KOPT-K1 (cell line): ENCODE measurements around the gene PKD1.

Source experiments
- H3K27ac ChIP-seq: fragments of 200-600 bp; sonication (generic); 2 replicates; pipeline ENCODE4 v1.5.1; 2016; ENCODE audit warnings: antibody characterized with exemption, mild to moderate bottlenecking, low read depth, low read length; ENCODE audit not compliant: poor library complexity, severe bottlenecking
- H3K36me3 ChIP-seq: fragments of 200-600 bp; sonication (generic); 2 replicates; pipeline ENCODE4 v1.5.1; 2017; ENCODE audit warnings: antibody characterized with exemption, mild to moderate bottlenecking, low read length, moderate library complexity; ENCODE audit not compliant: insufficient read depth
- H3K9me3 ChIP-seq: fragments of 200-600 bp; sonication (generic); 2 replicates; pipeline ENCODE4 v1.5.1; 2017; ENCODE audit warnings: antibody characterized with exemption, low read length, mild to moderate bottlenecking; ENCODE audit not compliant: insufficient read depth, poor library complexity, severe bottlenecking

Gene PKD1

GRCh38 chr16:2078691-2079090, 57.0 kb downstream of the PKD1 start:
- peaks cover 46% of the 10 kb centered on the region for H3K36me3 ChIP-seq
- H3K27ac ChIP-seq: no peak overlapping the region
- no peaks in the 10 kb centered on the region for H3K9me3 ChIP-seq

DNA sequence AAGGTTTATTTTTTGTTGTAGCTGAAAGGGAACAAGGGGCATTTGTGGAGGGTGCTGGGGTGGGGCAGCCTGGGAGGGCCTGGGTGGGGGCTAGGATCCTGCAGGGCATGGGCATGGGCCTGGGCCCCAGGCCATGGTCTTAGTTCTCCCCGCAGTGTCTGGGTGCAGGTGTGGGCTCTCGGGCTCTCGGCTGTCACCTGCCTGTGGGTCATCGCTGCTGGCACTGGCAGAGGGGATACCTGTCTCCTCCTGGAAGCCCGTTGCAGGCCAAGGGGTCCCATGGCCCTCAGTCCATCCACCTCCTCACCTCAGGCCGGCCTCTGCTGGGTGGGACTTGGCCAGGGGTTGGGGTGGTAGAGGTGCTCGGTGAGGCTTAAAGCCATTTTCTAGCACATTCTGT, 57.6 kb downstream of the PKD1 start:
- Histone ChIP-seq H3K27ac (no peak overlapping the region), H3K9me3 (no peaks in the 10 kb centered on the region), H3K36me3 (peaks cover 46% of the 10 kb centered on the region; the same call in 1 of the 2 replicates)

GRCh38 chr16:2077696-2078095, 58.0 kb downstream of the PKD1 start:
- H3K27ac ChIP-seq: no peak overlapping the region
- H3K9me3 ChIP-seq: no peaks in the 10 kb centered on the region
- peaks cover 48% of the 10 kb centered on the region; the same call in 1 of the 2 replicates for H3K36me3 ChIP-seq

- Histone ChIP-seq H3K9me3 (no peaks in the 10 kb centered on the region), H3K27ac (no peak overlapping the region), H3K36me3 (peaks cover 48% of the 10 kb centered on the region; the same call in 1 of the 2 replicates)
These were observed 58.7 kb downstream of the PKD1 start for GRCh38 chr16:2077016-2077415.

GRCh38 chr16:2076072-2076865, 59.4 kb downstream of the PKD1 start:
- Histone ChIP-seq H3K36me3 (peaks cover 51% of the 10 kb centered on the region; the same call in 1 of the 2 replicates), H3K9me3 (no peaks in the 10 kb centered on the region), H3K27ac (no peak overlapping the region)

- H3K27ac ChIP-seq: no peak overlapping the region
- peaks cover 56% of the 10 kb centered on the region; the same call in 1 of the 2 replicates for H3K36me3 ChIP-seq
- no peaks in the 10 kb centered on the region for H3K9me3 ChIP-seq
These were observed 60.1 kb downstream of the PKD1 start for GRCh38 chr16:2075631-2076030.

GRCh38 chr16:2074071-2074470, 61.6 kb downstream of the PKD1 start:
- Histone ChIP-seq H3K9me3 (no peaks in the 10 kb centered on the region), H3K27ac (no peak overlapping the region), H3K36me3 (peaks cover 66% of the 10 kb centered on the region; the same call in 1 of the 2 replicates)

GRCh38 chr16:2072926-2073325, 62.8 kb downstream of the PKD1 start:
- Histone ChIP-seq H3K9me3 (no peaks in the 10 kb centered on the region), H3K27ac (no peak overlapping the region), H3K36me3 (peaks cover 76% of the 10 kb centered on the region; the same call in 1 of the 2 replicates)

- Histone ChIP-seq H3K36me3 (peaks cover 83% of the 10 kb centered on the region; the same call in 1 of the 2 replicates), H3K27ac (no peak overlapping the region), H3K9me3 (no peaks in the 10 kb centered on the region)
These were observed 64.1 kb downstream of the PKD1 start for GRCh38 chr16:2071454-2072202.

DNA sequence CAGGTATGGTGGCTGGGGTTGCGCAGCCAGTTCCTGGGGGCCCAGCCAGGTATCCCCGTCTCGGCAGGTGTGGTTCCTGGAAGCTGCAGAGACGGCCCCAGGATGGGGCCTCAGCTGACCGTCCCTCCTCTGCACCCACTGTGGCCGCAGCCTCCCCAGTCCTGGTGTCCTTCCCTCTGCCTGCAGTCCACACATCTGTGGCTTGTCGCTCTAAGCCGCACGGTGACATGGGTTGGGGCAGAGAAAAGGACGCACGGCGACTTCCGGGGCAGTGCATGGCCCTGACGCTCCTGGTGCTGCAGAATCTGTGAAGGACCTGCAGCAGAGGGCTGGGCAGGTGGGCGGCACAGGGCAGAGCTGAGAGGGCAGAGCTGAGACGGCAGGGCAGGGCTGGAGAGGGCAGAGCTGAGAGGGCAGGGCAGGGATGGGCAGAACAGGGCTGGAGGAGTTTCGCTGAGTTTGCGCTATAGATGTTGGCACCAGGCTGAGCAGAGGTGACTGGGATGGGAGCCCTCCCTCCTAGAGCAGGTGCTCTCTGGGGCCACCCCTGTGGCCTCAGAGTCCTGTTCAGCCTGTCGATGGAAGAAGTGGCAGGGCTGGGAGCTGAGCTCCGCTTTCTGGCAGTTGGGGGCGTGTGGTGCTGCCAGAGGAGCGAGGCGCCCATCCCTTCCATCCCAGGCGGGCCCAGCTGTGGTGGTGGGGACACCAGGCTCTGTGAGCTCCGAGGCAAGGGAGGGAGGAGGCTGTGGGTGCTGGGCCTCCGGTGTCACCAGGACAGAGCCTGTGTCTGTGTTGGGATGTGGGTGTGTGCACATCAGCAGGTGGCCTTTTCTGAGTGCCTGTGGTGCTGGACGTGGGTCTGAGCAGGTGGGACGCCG, 64.9 kb downstream of the PKD1 start:
- no peak overlapping the region for H3K27ac ChIP-seq
- no peaks in the 10 kb centered on the region for H3K9me3 ChIP-seq
- peaks cover 81% of the 10 kb centered on the region; the same call in 1 of the 2 replicates for H3K36me3 ChIP-seq

DNA sequence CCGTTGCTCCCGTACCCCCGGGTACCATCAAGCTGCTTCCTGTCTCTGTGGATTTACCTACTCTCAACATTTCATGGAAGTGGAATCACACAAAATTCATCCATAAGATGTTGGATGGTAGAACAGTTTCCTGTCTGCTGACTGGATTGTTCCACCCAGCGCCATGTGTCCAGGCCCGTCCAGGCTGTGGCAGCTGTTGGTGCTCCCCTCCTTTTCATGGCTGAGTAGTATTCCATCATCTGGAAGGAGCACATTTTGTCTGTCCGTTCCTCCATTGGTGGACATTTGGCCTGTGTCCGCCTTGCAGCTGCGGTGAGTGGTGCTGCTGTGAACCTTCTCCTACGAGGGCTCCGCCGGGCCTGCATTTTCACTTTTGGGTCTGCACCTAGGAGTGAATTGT, 69.6 kb downstream of the PKD1 start:
- H3K27ac ChIP-seq: no peak overlapping the region
- no peaks in the 10 kb centered on the region for H3K9me3 ChIP-seq
- peaks cover 74% of the 10 kb centered on the region; the same call in 1 of the 2 replicates for H3K36me3 ChIP-seq

DNA sequence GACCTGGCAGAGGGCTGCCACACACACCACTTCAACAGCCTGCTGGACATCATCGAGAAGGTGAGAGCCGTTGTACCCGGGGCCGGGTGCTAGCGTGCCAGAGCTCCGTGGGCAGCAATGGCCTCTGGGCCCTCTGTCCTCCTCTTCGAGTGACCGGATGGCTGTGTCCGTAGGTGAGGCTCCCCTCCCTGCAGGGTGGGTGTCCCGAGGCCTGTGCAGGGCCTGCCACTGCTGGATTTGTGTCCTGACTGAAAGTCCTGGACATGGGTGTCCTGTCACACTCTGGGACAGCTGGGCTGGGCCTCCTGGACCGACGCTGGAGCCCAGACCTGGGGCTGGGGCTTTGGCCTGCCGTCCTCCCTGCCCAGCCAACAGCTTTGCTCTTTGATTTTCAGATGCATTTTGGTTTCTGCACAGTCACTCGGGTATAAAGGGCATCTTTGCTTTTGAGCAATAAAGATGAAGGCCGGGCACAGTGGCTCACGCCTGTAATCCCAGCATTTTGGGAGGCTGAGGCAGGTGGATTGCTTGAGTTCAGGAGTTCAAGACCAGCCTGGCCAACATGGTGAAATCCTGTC, 71.2 kb downstream of the PKD1 start:
- H3K9me3 ChIP-seq: no peaks in the 10 kb centered on the region
- no peak overlapping the region for H3K27ac ChIP-seq
- H3K36me3 ChIP-seq: peaks cover 73% of the 10 kb centered on the region; the same call in 1 of the 2 replicates

DNA sequence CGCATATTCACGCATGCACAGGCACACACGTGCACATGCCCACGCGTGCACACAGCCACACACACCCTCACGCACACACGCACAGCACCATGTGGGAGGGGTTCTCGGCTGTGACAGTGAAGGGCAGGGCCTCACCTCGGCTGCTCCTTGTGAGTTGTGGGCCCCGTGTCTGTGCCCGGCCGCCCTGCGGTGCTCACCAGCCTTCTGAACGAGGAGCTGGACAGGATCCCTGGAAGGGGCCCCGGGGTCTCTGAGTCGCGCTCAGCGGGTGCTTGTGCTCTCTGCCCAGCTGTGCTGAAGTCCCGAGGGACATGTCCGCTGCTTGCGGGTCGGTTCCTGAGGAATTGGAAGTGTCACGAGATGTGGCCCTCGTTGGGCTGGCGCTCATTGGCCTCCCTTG, 71.8 kb downstream of the PKD1 start:
- no peak overlapping the region for H3K27ac ChIP-seq
- peaks cover 71% of the 10 kb centered on the region; the same call in 1 of the 2 replicates for H3K36me3 ChIP-seq
- no peaks in the 10 kb centered on the region for H3K9me3 ChIP-seq

DNA sequence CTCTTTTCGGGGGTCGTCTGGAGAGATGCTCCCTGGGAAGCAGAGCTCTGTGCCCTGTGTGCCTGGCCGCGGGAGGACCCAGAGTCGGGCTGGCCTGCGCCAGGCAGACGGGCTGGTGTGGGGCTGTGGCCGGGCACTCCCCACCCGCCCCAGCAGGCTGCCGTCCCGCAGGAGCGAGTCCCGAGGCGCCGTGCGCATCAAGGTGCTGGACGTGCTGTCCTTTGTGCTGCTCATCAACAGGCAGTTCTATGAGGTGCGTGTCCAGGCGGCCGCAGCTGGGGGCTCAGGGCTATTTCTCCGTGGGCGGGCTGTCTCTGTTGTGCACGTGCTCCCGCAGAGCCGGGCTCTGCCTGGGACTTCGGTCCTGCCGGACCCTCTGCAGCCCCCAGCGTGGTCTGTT, 72.9 kb downstream of the PKD1 start:
- Histone ChIP-seq H3K36me3 (peaks cover 67% of the 10 kb centered on the region; the same call in 1 of the 2 replicates), H3K27ac (no peak overlapping the region), H3K9me3 (no peaks in the 10 kb centered on the region)
